Measurements from ENCODE around the gene LRG1.

Gene LRG1

GRCh38 chr19:4513248-4513647 is 26.6 kb downstream of the LRG1 start:
- peak overlapping the region in 4 of 5 donors; percentile 24 to 68 (median 49) for H3K4me3 ChIP-seq (ENCODE audit: low read depth in 1 of 5, low read length in 5 of 5)
- H3K4me1 ChIP-seq (ENCODE audit: control insufficient read depth in 5 of 5, insufficient read depth in 5 of 5, low read length in 5 of 5), result peaks cover 0 to 52% (median 33%) of the 10 kb centered on the region in 5 donors
- H3K36me3 ChIP-seq (ENCODE audit: control insufficient read depth in 5 of 5, insufficient read depth in 5 of 5, low read length in 5 of 5), result peaks cover 0 to 53% (median 31%) of the 10 kb centered on the region in 5 donors
- peaks cover 0 to 3% (median 0%) of the 10 kb centered on the region in 5 donors for H3K9me3 ChIP-seq (ENCODE audit: control insufficient read depth in 5 of 5, low read length in 5 of 5)
- H3K27me3 ChIP-seq (ENCODE audit: control insufficient read depth in 5 of 5, insufficient read depth in 4 of 5, low read length in 5 of 5), result no peaks in the 10 kb centered on the region
- H3K9ac ChIP-seq (ENCODE audit: low read length in 5 of 5), result peak overlapping the region in 1 of 5 donors; percentile 66
- peak overlapping the region; percentile 30 for H3K27ac ChIP-seq (ENCODE audit: low read depth, low read length)

- Histone ChIP-seq H3K4me1 (ENCODE audit: control insufficient read depth in 5 of 5, insufficient read depth in 5 of 5, low read length in 5 of 5) (peaks cover 0 to 53% (median 34%) of the 10 kb centered on the region in 5 donors), H3K36me3 (ENCODE audit: control insufficient read depth in 5 of 5, insufficient read depth in 5 of 5, low read length in 5 of 5) (peaks cover 0 to 62% (median 38%) of the 10 kb centered on the region in 5 donors), H3K4me3 (ENCODE audit: low read depth in 1 of 5, low read length in 5 of 5) (peak overlapping the region in 2 of 5 donors; percentile 13 to 67), H3K27me3 (ENCODE audit: control insufficient read depth in 5 of 5, insufficient read depth in 4 of 5, low read length in 5 of 5) (no peaks in the 10 kb centered on the region), H3K9ac (ENCODE audit: low read length in 5 of 5) (peak overlapping the region in 1 of 5 donors; percentile 13), H3K27ac (ENCODE audit: low read depth, low read length) (peak overlapping the region; percentile 6), H3K9me3 (ENCODE audit: control insufficient read depth in 5 of 5, low read length in 5 of 5) (peaks cover 0 to 3% (median 0%) of the 10 kb centered on the region in 5 donors)
Measured at GRCh38 chr19:4512070-4512469, 27.8 kb downstream of the LRG1 start.

GRCh38 chr19:4511300-4512054 is 28.4 kb downstream of the LRG1 start:
- Histone ChIP-seq H3K4me3 (ENCODE audit: low read depth in 1 of 5, low read length in 5 of 5) (peak overlapping the region in 3 of 5 donors; percentile 7 to 62 (median 32)), H3K36me3 (ENCODE audit: control insufficient read depth in 5 of 5, insufficient read depth in 5 of 5, low read length in 5 of 5) (peaks cover 0 to 63% (median 42%) of the 10 kb centered on the region in 5 donors), H3K9ac (ENCODE audit: low read length in 5 of 5) (no peak overlapping the region), H3K4me1 (ENCODE audit: control insufficient read depth in 5 of 5, insufficient read depth in 5 of 5, low read length in 5 of 5) (peaks cover 0 to 56% (median 37%) of the 10 kb centered on the region in 5 donors), H3K27ac (ENCODE audit: low read depth, low read length) (peak overlapping the region; percentile 6), H3K9me3 (ENCODE audit: control insufficient read depth in 5 of 5, low read length in 5 of 5) (peaks cover 0 to 3% (median 0%) of the 10 kb centered on the region in 5 donors), H3K27me3 (ENCODE audit: control insufficient read depth in 5 of 5, insufficient read depth in 4 of 5, low read length in 5 of 5) (no peaks in the 10 kb centered on the region)

GRCh38 chr19:4510435-4511255 is 29.2 kb downstream of the LRG1 start:
- H3K27ac ChIP-seq (ENCODE audit: low read depth, low read length), result no peak overlapping the region
- H3K9me3 ChIP-seq (ENCODE audit: control insufficient read depth in 5 of 5, low read length in 5 of 5), result peaks cover 0 to 3% (median 0%) of the 10 kb centered on the region in 5 donors
- peaks cover 0 to 55% (median 34%) of the 10 kb centered on the region in 5 donors for H3K4me1 ChIP-seq (ENCODE audit: control insufficient read depth in 5 of 5, insufficient read depth in 5 of 5, low read length in 5 of 5)
- no peak overlapping the region for H3K9ac ChIP-seq (ENCODE audit: low read length in 5 of 5)
- peaks cover 0 to 63% (median 40%) of the 10 kb centered on the region in 5 donors for H3K36me3 ChIP-seq (ENCODE audit: control insufficient read depth in 5 of 5, insufficient read depth in 5 of 5, low read length in 5 of 5)
- no peaks in the 10 kb centered on the region for H3K27me3 ChIP-seq (ENCODE audit: control insufficient read depth in 5 of 5, insufficient read depth in 4 of 5, low read length in 5 of 5)
- H3K4me3 ChIP-seq (ENCODE audit: low read depth in 1 of 5, low read length in 5 of 5), result peak overlapping the region in 3 of 5 donors; percentile 7 to 62 (median 32)

- H3K36me3 ChIP-seq (ENCODE audit: control insufficient read depth in 5 of 5, insufficient read depth in 5 of 5, low read length in 5 of 5), result peaks cover 0 to 69% (median 46%) of the 10 kb centered on the region in 5 donors
- H3K4me1 ChIP-seq (ENCODE audit: control insufficient read depth in 5 of 5, insufficient read depth in 5 of 5, low read length in 5 of 5), result peaks cover 7 to 63% (median 38%) of the 10 kb centered on the region in 5 donors
- peaks cover 0 to 3% (median 0%) of the 10 kb centered on the region in 5 donors for H3K9me3 ChIP-seq (ENCODE audit: control insufficient read depth in 5 of 5, low read length in 5 of 5)
- peak overlapping the region; percentile 90 for H3K27ac ChIP-seq (ENCODE audit: low read depth, low read length)
- H3K27me3 ChIP-seq (ENCODE audit: control insufficient read depth in 5 of 5, insufficient read depth in 4 of 5, low read length in 5 of 5), result no peaks in the 10 kb centered on the region
- H3K9ac ChIP-seq (ENCODE audit: low read length in 5 of 5), result peak overlapping the region in 1 of 5 donors; percentile 22
- peak overlapping the region; percentile 26 to 70 (median 47) for H3K4me3 ChIP-seq (ENCODE audit: low read depth in 1 of 5, low read length in 5 of 5)
Measured at GRCh38 chr19:4508698-4509097, 31.1 kb downstream of the LRG1 start.

GRCh38 chr19:4507804-4508203 is 32.0 kb downstream of the LRG1 start:
- Histone ChIP-seq H3K4me1 (ENCODE audit: control insufficient read depth in 5 of 5, insufficient read depth in 5 of 5, low read length in 5 of 5) (peaks cover 7 to 63% (median 46%) of the 10 kb centered on the region in 5 donors), H3K4me3 (ENCODE audit: low read depth in 1 of 5, low read length in 5 of 5) (peak overlapping the region; percentile 22 to 51 (median 47)), H3K27me3 (ENCODE audit: control insufficient read depth in 5 of 5, insufficient read depth in 4 of 5, low read length in 5 of 5) (no peaks in the 10 kb centered on the region), H3K9me3 (ENCODE audit: control insufficient read depth in 5 of 5, low read length in 5 of 5) (peaks cover 0 to 3% (median 0%) of the 10 kb centered on the region in 5 donors), H3K27ac (ENCODE audit: low read depth, low read length) (peak overlapping the region; percentile 90), H3K36me3 (ENCODE audit: control insufficient read depth in 5 of 5, insufficient read depth in 5 of 5, low read length in 5 of 5) (peaks cover 0 to 69% (median 48%) of the 10 kb centered on the region in 5 donors), H3K9ac (ENCODE audit: low read length in 5 of 5) (no peak overlapping the region)

GRCh38 chr19:4507150-4507452 is 32.7 kb downstream of the LRG1 start:
- Histone ChIP-seq H3K4me3 (ENCODE audit: low read depth in 1 of 5, low read length in 5 of 5) (peak overlapping the region in 4 of 5 donors; percentile 17 to 51 (median 48)), H3K9me3 (ENCODE audit: control insufficient read depth in 5 of 5, low read length in 5 of 5) (peaks cover 0 to 3% (median 0%) of the 10 kb centered on the region in 5 donors), H3K4me1 (ENCODE audit: control insufficient read depth in 5 of 5, insufficient read depth in 5 of 5, low read length in 5 of 5) (peaks cover 9 to 70% (median 52%) of the 10 kb centered on the region in 5 donors), H3K27ac (ENCODE audit: low read depth, low read length) (peak overlapping the region; percentile 90), H3K27me3 (ENCODE audit: control insufficient read depth in 5 of 5, insufficient read depth in 4 of 5, low read length in 5 of 5) (no peaks in the 10 kb centered on the region), H3K9ac (ENCODE audit: low read length in 5 of 5) (peak overlapping the region in 1 of 5 donors; percentile 3), H3K36me3 (ENCODE audit: control insufficient read depth in 5 of 5, insufficient read depth in 5 of 5, low read length in 5 of 5) (peaks cover 0 to 70% (median 55%) of the 10 kb centered on the region in 5 donors)

- peak overlapping the region in 2 of 5 donors; percentile 3 to 5 for H3K9ac ChIP-seq (ENCODE audit: low read length in 5 of 5)
- peak overlapping the region in 3 of 5 donors; percentile 25 to 48 (median 38) for H3K4me3 ChIP-seq (ENCODE audit: low read depth in 1 of 5, low read length in 5 of 5)
- H3K27ac ChIP-seq (ENCODE audit: low read depth, low read length), result peak overlapping the region; percentile 90
- peaks cover 0 to 3% (median 0%) of the 10 kb centered on the region in 5 donors for H3K9me3 ChIP-seq (ENCODE audit: control insufficient read depth in 5 of 5, low read length in 5 of 5)
- no peaks in the 10 kb centered on the region for H3K27me3 ChIP-seq (ENCODE audit: control insufficient read depth in 5 of 5, insufficient read depth in 4 of 5, low read length in 5 of 5)
- H3K36me3 ChIP-seq (ENCODE audit: control insufficient read depth in 5 of 5, insufficient read depth in 5 of 5, low read length in 5 of 5), result peaks cover 0 to 72% (median 60%) of the 10 kb centered on the region in 5 donors
- peaks cover 9 to 75% (median 56%) of the 10 kb centered on the region in 5 donors for H3K4me1 ChIP-seq (ENCODE audit: control insufficient read depth in 5 of 5, insufficient read depth in 5 of 5, low read length in 5 of 5)
Measured at GRCh38 chr19:4506449-4507149, 33.2 kb downstream of the LRG1 start.

Data from subcutaneous abdominal adipose tissue (tissue), 5 donors.